ENCODE measurements around the gene PGAP6. TPM values are rescaled to one million over a fixed set of nuclear protein-coding genes. Genes with fewer than 3 reads are reported as not detected.

PGAP6 gene
- total RNA-seq, 1 experiment from 2014 or later: 128 TPM

DNA sequence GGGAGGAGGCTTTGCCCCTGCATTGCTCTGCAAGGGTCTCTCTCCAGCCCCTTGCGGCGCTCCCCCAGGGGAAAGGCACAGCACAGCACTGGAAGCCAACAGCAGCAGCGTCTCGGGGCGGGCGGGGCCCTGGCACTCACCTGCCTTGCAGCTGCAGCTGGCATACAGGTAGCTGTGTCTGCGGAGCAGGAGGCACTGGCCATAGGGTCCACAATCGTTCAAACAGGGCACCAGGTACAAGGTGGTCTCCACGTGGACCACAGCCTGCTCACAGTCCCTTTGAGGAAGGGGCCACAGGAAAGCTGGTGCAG, 7.2 kb downstream of the PGAP6 start:
- in situ Hi-C loops (cut with HindIII; ENCODE audit: low pct_unique_long_range_greater_than_20kb, low sequenced_read_pairs): no loop called here
- no peaks in the 10 kb centered on the region for H3K9me3 ChIP-seq (ENCODE audit: control insufficient read depth, insufficient read depth, low read depth, low read length)

DNA sequence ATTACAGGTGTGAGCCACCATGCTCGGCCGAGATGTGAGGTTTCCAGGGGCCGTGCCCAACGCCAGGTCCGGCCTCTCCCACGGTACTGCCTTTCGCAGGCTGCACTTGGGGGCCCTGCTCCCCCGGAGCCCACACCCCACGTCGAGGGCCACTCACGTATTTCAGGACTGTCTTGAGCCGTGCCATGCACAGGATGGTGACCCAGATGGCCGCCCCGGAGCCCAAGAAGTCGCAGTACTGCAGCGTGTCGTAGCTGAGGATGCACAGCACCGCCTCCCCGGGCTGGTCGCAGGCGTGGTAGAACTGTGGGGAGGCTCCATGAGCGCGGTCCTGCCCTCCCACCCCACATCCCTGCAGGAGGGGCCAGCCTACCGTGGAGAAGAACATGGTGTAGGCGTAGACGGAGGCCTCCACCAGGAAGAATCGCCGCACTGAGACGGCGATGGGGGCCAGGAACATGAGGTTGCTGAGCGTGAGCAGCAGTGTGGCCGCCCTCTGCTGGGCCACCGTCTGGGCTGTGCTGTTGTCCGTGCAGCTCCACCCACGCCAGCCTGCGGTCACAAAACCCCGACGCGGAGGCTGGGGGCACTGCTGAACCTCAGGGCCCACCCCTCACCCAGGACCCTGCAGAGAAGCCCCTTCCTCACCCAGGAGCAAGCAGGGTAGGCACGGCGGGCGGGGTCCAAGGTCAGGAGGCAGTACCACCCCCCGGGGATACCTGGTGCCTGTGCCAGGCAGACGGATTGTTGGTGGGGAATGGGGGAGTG, 7.7 kb downstream of the PGAP6 start:
- Histone ChIP-seq H3K36me3 (ENCODE audit: control insufficient read depth, insufficient read depth, low read length) (no peaks in the 10 kb centered on the region), H3K4me3 (ENCODE audit: low read depth in 2 of 2, low read length in 2 of 2) (no peak overlapping the region), H3K9me3 (ENCODE audit: control insufficient read depth, insufficient read depth, low read depth, low read length) (no peaks in the 10 kb centered on the region), H3K27ac (ENCODE audit: low read length) (no peak overlapping the region), H3K4me1 (ENCODE audit: control insufficient read depth, insufficient read depth, low read length) (peaks cover 19% of the 10 kb centered on the region), H3K27me3 (ENCODE audit: control insufficient read depth, insufficient read depth, low read length) (no peaks in the 10 kb centered on the region)
- in situ Hi-C loops (cut with HindIII; ENCODE audit: low pct_unique_long_range_greater_than_20kb, low sequenced_read_pairs) (no loop called here), intact Hi-C loops (cut with micrococcal nuclease; ENCODE audit: unreplicated experiment) (no loop called here)
- DNase-seq (ENCODE audit: low read depth, low spot score): no peak
- no TSS peak for BruUV-seq (replicated peaks)
- TF ChIP-seq, protein P1, sequence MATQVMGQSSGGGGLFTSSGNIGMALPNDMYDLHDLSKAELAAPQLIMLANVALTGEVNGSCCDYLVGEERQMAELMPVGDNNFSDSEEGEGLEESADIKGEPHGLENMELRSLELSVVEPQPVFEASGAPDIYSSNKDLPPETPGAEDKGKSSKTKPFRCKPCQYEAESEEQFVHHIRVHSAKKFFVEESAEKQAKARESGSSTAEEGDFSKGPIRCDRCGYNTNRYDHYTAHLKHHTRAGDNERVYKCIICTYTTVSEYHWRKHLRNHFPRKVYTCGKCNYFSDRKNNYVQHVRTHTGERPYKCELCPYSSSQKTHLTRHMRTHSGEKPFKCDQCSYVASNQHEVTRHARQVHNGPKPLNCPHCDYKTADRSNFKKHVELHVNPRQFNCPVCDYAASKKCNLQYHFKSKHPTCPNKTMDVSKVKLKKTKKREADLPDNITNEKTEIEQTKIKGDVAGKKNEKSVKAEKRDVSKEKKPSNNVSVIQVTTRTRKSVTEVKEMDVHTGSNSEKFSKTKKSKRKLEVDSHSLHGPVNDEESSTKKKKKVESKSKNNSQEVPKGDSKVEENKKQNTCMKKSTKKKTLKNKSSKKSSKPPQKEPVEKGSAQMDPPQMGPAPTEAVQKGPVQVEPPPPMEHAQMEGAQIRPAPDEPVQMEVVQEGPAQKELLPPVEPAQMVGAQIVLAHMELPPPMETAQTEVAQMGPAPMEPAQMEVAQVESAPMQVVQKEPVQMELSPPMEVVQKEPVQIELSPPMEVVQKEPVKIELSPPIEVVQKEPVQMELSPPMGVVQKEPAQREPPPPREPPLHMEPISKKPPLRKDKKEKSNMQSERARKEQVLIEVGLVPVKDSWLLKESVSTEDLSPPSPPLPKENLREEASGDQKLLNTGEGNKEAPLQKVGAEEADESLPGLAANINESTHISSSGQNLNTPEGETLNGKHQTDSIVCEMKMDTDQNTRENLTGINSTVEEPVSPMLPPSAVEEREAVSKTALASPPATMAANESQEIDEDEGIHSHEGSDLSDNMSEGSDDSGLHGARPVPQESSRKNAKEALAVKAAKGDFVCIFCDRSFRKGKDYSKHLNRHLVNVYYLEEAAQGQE (IDR thresholded peaks at IDR 0.05; ENCODE audit: insufficient read depth in 1 of 2, low read depth in 2 of 2, low read length in 1 of 2): no peak
- TF ChIP-seq, protein P2, sequence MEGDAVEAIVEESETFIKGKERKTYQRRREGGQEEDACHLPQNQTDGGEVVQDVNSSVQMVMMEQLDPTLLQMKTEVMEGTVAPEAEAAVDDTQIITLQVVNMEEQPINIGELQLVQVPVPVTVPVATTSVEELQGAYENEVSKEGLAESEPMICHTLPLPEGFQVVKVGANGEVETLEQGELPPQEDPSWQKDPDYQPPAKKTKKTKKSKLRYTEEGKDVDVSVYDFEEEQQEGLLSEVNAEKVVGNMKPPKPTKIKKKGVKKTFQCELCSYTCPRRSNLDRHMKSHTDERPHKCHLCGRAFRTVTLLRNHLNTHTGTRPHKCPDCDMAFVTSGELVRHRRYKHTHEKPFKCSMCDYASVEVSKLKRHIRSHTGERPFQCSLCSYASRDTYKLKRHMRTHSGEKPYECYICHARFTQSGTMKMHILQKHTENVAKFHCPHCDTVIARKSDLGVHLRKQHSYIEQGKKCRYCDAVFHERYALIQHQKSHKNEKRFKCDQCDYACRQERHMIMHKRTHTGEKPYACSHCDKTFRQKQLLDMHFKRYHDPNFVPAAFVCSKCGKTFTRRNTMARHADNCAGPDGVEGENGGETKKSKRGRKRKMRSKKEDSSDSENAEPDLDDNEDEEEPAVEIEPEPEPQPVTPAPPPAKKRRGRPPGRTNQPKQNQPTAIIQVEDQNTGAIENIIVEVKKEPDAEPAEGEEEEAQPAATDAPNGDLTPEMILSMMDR (IDR thresholded peaks at IDR 0.05): no peak
- no peak for TF ChIP-seq POLR2AphosphoS5 (IDR thresholded peaks at IDR 0.05; ENCODE audit: low read depth, low read length)
- no peak for TF ChIP-seq SIN3A (IDR thresholded peaks at IDR 0.05; ENCODE audit: borderline replicate concordance, insufficient read depth, low read depth, low read length)
- no peak for TF ChIP-seq TCF7L2 (IDR thresholded peaks at IDR 0.05; ENCODE audit: low read depth, low read length)
- ATAC-seq: no peak
- ChIA-PET CTCF (no interaction called here), POLR2A (no interaction called here)

More for the DNA sequence above, 7.2 kb downstream of the PGAP6 start:
- POLR2A ChIA-PET: no interaction called here
- Histone ChIP-seq H3K27ac (ENCODE audit: low read length) (no peak overlapping the region), H3K4me1 (ENCODE audit: control insufficient read depth, insufficient read depth, low read length) (peaks cover 21% of the 10 kb centered on the region), H3K27me3 (ENCODE audit: control insufficient read depth, insufficient read depth, low read length) (no peaks in the 10 kb centered on the region), H3K36me3 (ENCODE audit: control insufficient read depth, insufficient read depth, low read length) (no peaks in the 10 kb centered on the region), H3K4me3 (ENCODE audit: low read depth in 2 of 2, low read length in 2 of 2) (no peak overlapping the region)
- CTCF ChIA-PET: no interaction called here
- DNase-seq (ENCODE audit: low read depth, low spot score) (no peak), ATAC-seq (no peak)
- no peak for TF ChIP-seq TCF7L2 (IDR thresholded peaks at IDR 0.05; ENCODE audit: low read depth, low read length)
- TF ChIP-seq, protein P1 (IDR thresholded peaks at IDR 0.05; ENCODE audit: insufficient read depth in 1 of 2, low read depth in 2 of 2, low read length in 1 of 2): no peak
- TF ChIP-seq POLR2AphosphoS5 (IDR thresholded peaks at IDR 0.05; ENCODE audit: low read depth, low read length): no peak
- TF ChIP-seq SIN3A (IDR thresholded peaks at IDR 0.05; ENCODE audit: borderline replicate concordance, insufficient read depth, low read depth, low read length): no peak
- TF ChIP-seq, protein P2 (IDR thresholded peaks at IDR 0.05): no peak
- BruUV-seq (replicated peaks): no TSS peak
- intact Hi-C loops (cut with micrococcal nuclease; ENCODE audit: unreplicated experiment): no loop called here
